Tibial artery (tissue), 4 donors: ENCODE measurements around the gene BBOX1.
"Not testable (repeated sequence)": the region's sequence is repeated elsewhere in the genome, so short reads cannot be mapped to it uniquely, and the experiment has no call there.

Experiments
- DNase-seq, 2 donors: peaks; one replicate each; pipeline ENCODE4 v3.0.0-alpha.2; 2019
- H3K27ac ChIP-seq, 2 donors: fragments of 200-600 bp; sonication (generic) in 1 of 2; 1 replicate in 1 of 2; 2 replicates in 1 of 2; pipeline ENCODE4 v1.5.1; 2018 to 2019; ENCODE audit warnings: mild to moderate bottlenecking in 1 of 2
- H3K27me3 ChIP-seq, 2 donors: fragments of 200-600 bp; sonication (generic) in 1 of 2; one replicate each; pipeline versions ENCODE4 v1.5.1 to v1.6.0; 2016 to 2019
- H3K36me3 ChIP-seq, 3 donors: fragments of 200-600 bp; sonication (generic) in 2 of 3; one replicate each; pipeline ENCODE4 v1.5.1; 2016 to 2019; ENCODE audit warnings: mild to moderate bottlenecking in 2 of 3
- H3K4me1 ChIP-seq, 4 donors: fragments of 200-600 bp; sonication (generic) in 2 of 4; 1 replicate in 3 of 4; 2 replicates in 1 of 4; pipeline ENCODE4 v1.5.1; 2016 to 2019
- H3K4me3 ChIP-seq, 2 donors: fragments of 200-600 bp; sonication (generic) in 1 of 2; 1 replicate in 1 of 2; 2 replicates in 1 of 2; pipeline ENCODE4 v1.5.1; 2018 to 2019; ENCODE audit warnings: mild to moderate bottlenecking in 2 of 2
- H3K9me3 ChIP-seq, 3 donors: fragments of 200-600 bp; sonication (generic) in 1 of 3; one replicate each; pipeline ENCODE4 v1.5.1; 2016 to 2019
- intact Hi-C: fragments of 100-400 bp; cut with DNase I; formaldehyde crosslinking; loops from one replicate; pipeline ENCODE4 v1.15.0; 2023; ENCODE audit warnings: low total_unique reads
- TF ChIP-seq, protein P1 (sequence below), 2 experiments: fragments of 200-600 bp in 1 of 2; fragments of 450-650 bp in 1 of 2; IDR thresholded peaks; one replicate each; pipeline ENCODE4 v1.5.1; 2017 to 2019; ENCODE audit warnings: antibody characterized with exemption in 2 of 2, mild to moderate bottlenecking in 1 of 2, moderate library complexity in 1 of 2

BBOX1 gene

DNA sequence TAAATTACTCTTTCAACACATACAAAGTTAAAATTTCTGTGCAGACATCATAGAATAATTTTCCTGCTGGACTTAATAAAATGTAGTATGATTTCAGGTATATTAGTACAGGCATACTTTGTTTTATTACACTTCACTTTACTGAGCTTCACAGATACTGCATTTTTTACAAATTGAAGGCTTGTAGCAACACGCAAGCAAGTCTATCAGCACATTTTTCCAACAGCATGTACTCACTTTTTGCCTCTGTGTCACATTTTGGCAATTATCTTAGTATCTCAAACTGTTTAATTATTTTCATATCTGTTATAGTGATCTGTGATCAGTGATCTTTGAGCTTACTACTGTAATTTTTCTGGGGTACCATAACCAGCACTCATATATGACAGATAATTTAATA lies 44.5 kb downstream of the BBOX1 start:
- no peak for DNase-seq
- Histone ChIP-seq H3K27ac (no peak overlapping the region), H3K4me3 (no peak overlapping the region), H3K9me3 (peaks cover 0 to under 1% (median 0%) of the 10 kb centered on the region in 3 donors), H3K27me3 (no peaks in the 10 kb centered on the region), H3K36me3 (no peaks in the 10 kb centered on the region), H3K4me1 (peaks cover 0 to 23% (median 6%) of the 10 kb centered on the region in 4 donors)
- intact Hi-C loops: no loop called here
- TF ChIP-seq, protein P1, sequence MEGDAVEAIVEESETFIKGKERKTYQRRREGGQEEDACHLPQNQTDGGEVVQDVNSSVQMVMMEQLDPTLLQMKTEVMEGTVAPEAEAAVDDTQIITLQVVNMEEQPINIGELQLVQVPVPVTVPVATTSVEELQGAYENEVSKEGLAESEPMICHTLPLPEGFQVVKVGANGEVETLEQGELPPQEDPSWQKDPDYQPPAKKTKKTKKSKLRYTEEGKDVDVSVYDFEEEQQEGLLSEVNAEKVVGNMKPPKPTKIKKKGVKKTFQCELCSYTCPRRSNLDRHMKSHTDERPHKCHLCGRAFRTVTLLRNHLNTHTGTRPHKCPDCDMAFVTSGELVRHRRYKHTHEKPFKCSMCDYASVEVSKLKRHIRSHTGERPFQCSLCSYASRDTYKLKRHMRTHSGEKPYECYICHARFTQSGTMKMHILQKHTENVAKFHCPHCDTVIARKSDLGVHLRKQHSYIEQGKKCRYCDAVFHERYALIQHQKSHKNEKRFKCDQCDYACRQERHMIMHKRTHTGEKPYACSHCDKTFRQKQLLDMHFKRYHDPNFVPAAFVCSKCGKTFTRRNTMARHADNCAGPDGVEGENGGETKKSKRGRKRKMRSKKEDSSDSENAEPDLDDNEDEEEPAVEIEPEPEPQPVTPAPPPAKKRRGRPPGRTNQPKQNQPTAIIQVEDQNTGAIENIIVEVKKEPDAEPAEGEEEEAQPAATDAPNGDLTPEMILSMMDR (IDR thresholded peaks at IDR 0.05): no peak

DNA sequence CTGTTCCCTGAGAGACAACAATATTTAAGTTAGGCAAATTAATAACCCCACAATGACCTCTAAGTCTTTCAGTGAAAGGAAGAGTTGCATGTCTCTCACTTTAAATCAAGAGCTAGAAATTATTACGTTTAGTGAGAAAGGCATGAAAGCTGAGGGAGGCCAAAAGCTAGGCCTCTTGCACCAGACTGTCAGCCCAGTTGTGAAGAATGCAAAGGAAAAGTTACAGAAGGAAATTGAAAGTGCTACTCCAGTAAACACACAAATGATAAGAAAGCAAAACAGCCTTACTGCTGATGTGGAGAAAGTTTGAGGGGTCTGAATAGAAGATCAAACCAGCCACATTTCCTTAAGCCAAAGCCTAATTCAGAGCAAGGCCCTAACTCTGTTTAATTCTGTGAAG lies 45.0 kb downstream of the BBOX1 start:
- Histone ChIP-seq H3K4me3 (no peak overlapping the region), H3K36me3 (no peaks in the 10 kb centered on the region), H3K27ac (no peak overlapping the region), H3K27me3 (no peaks in the 10 kb centered on the region), H3K9me3 (peaks cover 0 to 5% (median 3%) of the 10 kb centered on the region in 3 donors), H3K4me1 (peaks cover 0 to 23% (median 6%) of the 10 kb centered on the region in 4 donors)
- DNase-seq: no peak
- intact Hi-C loops: no loop called here
- TF ChIP-seq, protein P1 (IDR thresholded peaks at IDR 0.05): no peak

DNA sequence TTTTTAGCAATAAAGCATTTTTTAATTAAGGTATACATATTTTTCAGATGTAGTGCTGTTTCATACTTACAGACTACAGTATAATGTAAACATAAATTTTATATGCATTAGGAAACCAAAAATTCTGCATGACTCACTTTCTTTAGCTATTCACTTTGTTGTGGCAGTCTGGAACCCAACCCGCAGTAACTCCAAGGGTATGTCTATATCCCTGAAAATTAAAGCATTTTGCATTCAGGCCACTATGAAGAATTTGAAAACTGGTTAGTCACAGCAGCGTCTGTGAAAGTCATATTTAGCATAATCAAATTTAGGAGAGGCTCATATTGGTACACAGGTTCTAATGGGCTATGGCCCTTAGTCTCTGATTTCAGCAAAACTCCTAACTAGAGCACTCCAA lies 46.8 kb downstream of the BBOX1 start:
- no peak for DNase-seq
- no peak overlapping the region for H3K4me3 ChIP-seq
- TF ChIP-seq, protein P1 (IDR thresholded peaks at IDR 0.05): no peak
- intact Hi-C loops: no loop called here
- no peaks in the 10 kb centered on the region for H3K36me3 ChIP-seq
- peaks cover 0 to 23% (median 6%) of the 10 kb centered on the region in 4 donors for H3K4me1 ChIP-seq
- peaks cover 0 to 8% (median 3%) of the 10 kb centered on the region in 3 donors for H3K9me3 ChIP-seq
- no peak overlapping the region for H3K27ac ChIP-seq
- no peaks in the 10 kb centered on the region for H3K27me3 ChIP-seq

DNA sequence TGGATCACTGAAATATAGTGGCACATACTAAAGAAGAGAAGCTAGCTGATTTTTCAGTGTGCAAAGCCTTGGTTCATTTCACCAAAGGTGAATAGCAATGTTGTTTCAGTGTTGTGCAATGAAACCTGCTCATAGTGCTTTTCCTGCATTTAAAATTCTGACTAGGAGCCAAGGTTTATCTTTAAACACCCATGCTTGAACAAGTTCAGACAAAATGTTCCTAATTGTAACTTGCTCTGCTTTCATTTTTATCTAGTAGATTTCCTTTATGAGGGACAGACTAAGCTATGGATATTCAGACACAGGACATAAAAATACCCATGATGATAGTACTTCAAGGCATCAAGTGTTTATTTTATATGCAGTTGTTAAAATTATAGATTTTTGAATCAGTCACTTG lies 47.7 kb downstream of the BBOX1 start:
- H3K4me3 ChIP-seq: no peak overlapping the region
- H3K36me3 ChIP-seq: no peaks in the 10 kb centered on the region
- peaks cover 0 to 23% (median 6%) of the 10 kb centered on the region in 4 donors for H3K4me1 ChIP-seq
- intact Hi-C loops: no loop called here
- no peak for DNase-seq
- TF ChIP-seq, protein P1 (IDR thresholded peaks at IDR 0.05): no peak
- no peak overlapping the region for H3K27ac ChIP-seq
- peaks cover 0 to 8% (median 3%) of the 10 kb centered on the region in 3 donors for H3K9me3 ChIP-seq
- no peaks in the 10 kb centered on the region for H3K27me3 ChIP-seq

DNA sequence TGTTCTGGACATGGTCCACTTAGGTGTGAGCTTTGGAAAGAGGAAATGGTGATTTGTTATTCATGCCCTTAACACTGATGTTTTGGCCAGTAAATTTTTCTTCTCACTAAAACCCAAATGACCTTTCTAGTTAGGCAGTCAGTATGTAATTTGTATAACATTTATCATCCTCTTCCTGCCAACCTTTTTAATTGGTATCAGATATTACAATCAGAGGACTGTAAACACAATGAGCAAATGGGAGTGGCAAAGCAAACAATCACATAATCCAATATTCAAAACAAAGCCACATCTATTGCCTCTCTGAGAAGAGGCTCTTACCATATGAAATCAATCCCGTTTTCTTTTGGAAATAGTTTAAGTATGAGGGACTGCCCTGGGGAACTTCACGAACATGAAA lies 49.1 kb downstream of the BBOX1 start:
- TF ChIP-seq, protein P1 (IDR thresholded peaks at IDR 0.05): no peak
- intact Hi-C loops: no loop called here
- Histone ChIP-seq H3K9me3 (peaks cover 0 to 8% (median 3%) of the 10 kb centered on the region in 3 donors), H3K36me3 (no peaks in the 10 kb centered on the region), H3K27ac (no peak overlapping the region), H3K4me1 (peaks cover 0 to 24% (median 6%) of the 10 kb centered on the region in 4 donors), H3K27me3 (no peaks in the 10 kb centered on the region), H3K4me3 (no peak overlapping the region)
- no peak for DNase-seq

DNA sequence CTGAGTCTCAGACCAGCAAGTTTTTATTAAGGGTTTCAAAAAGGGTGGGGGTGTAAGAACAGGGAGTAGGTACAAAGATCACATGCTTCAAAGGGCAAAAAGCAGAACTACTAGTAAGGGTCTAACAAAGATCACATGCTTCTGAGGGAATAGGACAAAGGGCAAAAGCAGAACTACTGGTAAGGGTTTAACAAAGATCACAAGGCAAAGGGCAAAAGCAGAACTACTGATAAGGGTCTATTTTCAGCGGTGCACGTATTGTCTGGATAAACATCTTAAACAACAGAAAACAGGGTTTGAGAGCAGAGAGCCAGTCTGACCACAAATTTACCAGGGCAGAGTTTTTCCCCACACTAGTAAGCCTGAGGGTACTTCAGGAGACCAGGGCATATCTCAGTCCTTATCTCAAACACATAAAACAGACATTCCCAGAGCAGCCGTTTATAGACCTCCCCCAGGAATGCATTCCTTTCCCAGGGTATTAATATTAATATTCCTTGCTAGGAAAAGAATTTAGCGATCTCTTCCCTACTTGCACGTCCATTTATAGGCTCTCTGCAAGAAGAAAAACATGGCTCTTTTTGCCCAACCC lies 49.8 kb downstream of the BBOX1 start:
- intact Hi-C loops, H3K9me3 ChIP-seq, DNase-seq, H3K27me3 ChIP-seq, H3K36me3 ChIP-seq, H3K4me3 ChIP-seq, H3K27ac ChIP-seq: not testable (repeated sequence)
- peaks cover 0 to 24% (median 6%) of the 10 kb centered on the region in 4 donors for H3K4me1 ChIP-seq
